Left renal pelvis (tissue), 4 donors: ENCODE results near the gene MAMLD1. TPM values are rescaled to one million over a fixed set of nuclear protein-coding genes. Genes with fewer than 3 reads are reported as not detected.

Experiments
- DNase-seq, 4 donors: peaks; one replicate each; pipeline ENCODE4 v3.0.0-alpha.2; 2013; ENCODE audit warnings: low read depth in 4 of 4, low spot score in 3 of 4
- polyA plus RNA-seq, 4 donors: library from polyadenylated mRNA; unstranded; fragments of 120-200 nt; gene quantifications; one replicate each; pipeline ENCODE4 v1.2.1, GENCODE V29; 2013; ENCODE audit not compliant: insufficient read length in 4 of 4

The MAMLD1 gene
- polyA plus RNA-seq, 4 donors = 6.5 to 10.2 (median 7.3) TPM

- DNase-seq = no peak
Measured at GRCh38 chrX:150377005-150377404, 13.9 kb downstream of the MAMLD1 start.

- DNase-seq = no peak
Measured at GRCh38 chrX:150405006-150405405, 41.9 kb downstream of the MAMLD1 start.

GRCh38 chrX:150405576-150405975 is 42.5 kb downstream of the MAMLD1 start:
- DNase-seq = no peak

GRCh38 chrX:150406596-150406995 is 43.5 kb downstream of the MAMLD1 start:
- DNase-seq = no peak

GRCh38 chrX:150408007-150408406 is 44.9 kb downstream of the MAMLD1 start:
- no peak for DNase-seq

GRCh38 chrX:150408561-150408960 is 45.4 kb downstream of the MAMLD1 start:
- DNase-seq = no peak

GRCh38 chrX:150409486-150409885 is 46.4 kb downstream of the MAMLD1 start:
- DNase-seq = no peak

- DNase-seq = no peak
Measured at GRCh38 chrX:150409964-150410363, 46.8 kb downstream of the MAMLD1 start.

GRCh38 chrX:150410513-150410912 is 47.4 kb downstream of the MAMLD1 start:
- DNase-seq = no peak

- DNase-seq = no peak
Measured at GRCh38 chrX:150411656-150412055, 48.5 kb downstream of the MAMLD1 start.

GRCh38 chrX:150414228-150414627 is 51.1 kb downstream of the MAMLD1 start:
- no peak for DNase-seq

- no peak for DNase-seq
Measured at GRCh38 chrX:150416469-150416868, 53.4 kb downstream of the MAMLD1 start.

GRCh38 chrX:150421816-150422215 is 58.7 kb downstream of the MAMLD1 start:
- no peak for DNase-seq

- no peak for DNase-seq
Measured at GRCh38 chrX:150429594-150429993, 66.5 kb downstream of the MAMLD1 start.

- DNase-seq = no peak
Measured at GRCh38 chrX:150436195-150436594, 73.1 kb downstream of the MAMLD1 start.

- DNase-seq = no peak
Measured at GRCh38 chrX:150438165-150438564, 75.0 kb downstream of the MAMLD1 start.

- DNase-seq = no peak
Measured at GRCh38 chrX:150446151-150446550, 83.0 kb downstream of the MAMLD1 start.

GRCh38 chrX:150446995-150447394 is 83.9 kb downstream of the MAMLD1 start:
- DNase-seq = no peak

GRCh38 chrX:150449313-150449712 is 86.2 kb downstream of the MAMLD1 start:
- DNase-seq = no peak

- no peak for DNase-seq
Measured at GRCh38 chrX:150450519-150451177, 87.5 kb downstream of the MAMLD1 start.

- DNase-seq = no peak
Measured at GRCh38 chrX:150451953-150452352, 88.8 kb downstream of the MAMLD1 start.

GRCh38 chrX:150454083-150454482 is 91.0 kb downstream of the MAMLD1 start:
- DNase-seq = no peak
